SJCRH30 (cell line): Measurements from ENCODE around the gene SLC29A2. TPM values are rescaled to one million over a fixed set of nuclear protein-coding genes. Genes with fewer than 3 reads are reported as not detected.
A peak's percentile ranks its signal among the peaks of the same experiment; 100 is the strongest.
"Not testable (repeated sequence)": the region's sequence is repeated elsewhere in the genome, so short reads cannot be mapped to it uniquely, and the experiment has no call there.

Source experiments
- DNase-seq, 2 experiments: peaks; one replicate each; pipeline ENCODE4 v3.0.0-alpha.2; 2015 to 2020
- H3K27ac ChIP-seq: fragments of 250-450 bp; sonication (Bioruptor Pico); 2 replicates; pipeline ENCODE4 v1.5.1; 2020; ENCODE audit warnings: mild to moderate bottlenecking, moderate library complexity
- H3K27me3 ChIP-seq: fragments of 250-450 bp; sonication (Bioruptor Pico); 2 replicates; pipeline ENCODE4 v1.5.1; 2020; ENCODE audit warnings: mild to moderate bottlenecking, moderate library complexity
- H3K36me3 ChIP-seq: fragments of 250-450 bp; sonication (Bioruptor Pico); 2 replicates; pipeline ENCODE4 v1.5.1; 2020; ENCODE audit warnings: mild to moderate bottlenecking, moderate library complexity
- H3K4me1 ChIP-seq: fragments of 250-450 bp; sonication (Bioruptor Pico); 2 replicates; pipeline ENCODE4 v1.5.1; 2020; ENCODE audit warnings: mild to moderate bottlenecking, moderate library complexity
- H3K4me3 ChIP-seq: fragments of 250-450 bp; sonication (Bioruptor Pico); 2 replicates; pipeline ENCODE4 v1.5.1; 2020; ENCODE audit warnings: mild to moderate bottlenecking, moderate library complexity
- H3K9me3 ChIP-seq: fragments of 250-450 bp; sonication (Bioruptor Pico); replicated peaks from 2 replicates; pipeline ENCODE4 v1.5.1; 2020; ENCODE audit warnings: mild to moderate bottlenecking, moderate library complexity
- total RNA-seq: library from RNA; depleted of rRNA; stranded (reverse); fragments of >200 nt; shearing (Covaris generic); gene quantifications from 2 replicates; pipeline ENCODE4 v1.2.3, GENCODE V29; 2014

SLC29A2 gene
- total RNA-seq, 1 experiment from 2014 or later = 2.6 TPM

DNA sequence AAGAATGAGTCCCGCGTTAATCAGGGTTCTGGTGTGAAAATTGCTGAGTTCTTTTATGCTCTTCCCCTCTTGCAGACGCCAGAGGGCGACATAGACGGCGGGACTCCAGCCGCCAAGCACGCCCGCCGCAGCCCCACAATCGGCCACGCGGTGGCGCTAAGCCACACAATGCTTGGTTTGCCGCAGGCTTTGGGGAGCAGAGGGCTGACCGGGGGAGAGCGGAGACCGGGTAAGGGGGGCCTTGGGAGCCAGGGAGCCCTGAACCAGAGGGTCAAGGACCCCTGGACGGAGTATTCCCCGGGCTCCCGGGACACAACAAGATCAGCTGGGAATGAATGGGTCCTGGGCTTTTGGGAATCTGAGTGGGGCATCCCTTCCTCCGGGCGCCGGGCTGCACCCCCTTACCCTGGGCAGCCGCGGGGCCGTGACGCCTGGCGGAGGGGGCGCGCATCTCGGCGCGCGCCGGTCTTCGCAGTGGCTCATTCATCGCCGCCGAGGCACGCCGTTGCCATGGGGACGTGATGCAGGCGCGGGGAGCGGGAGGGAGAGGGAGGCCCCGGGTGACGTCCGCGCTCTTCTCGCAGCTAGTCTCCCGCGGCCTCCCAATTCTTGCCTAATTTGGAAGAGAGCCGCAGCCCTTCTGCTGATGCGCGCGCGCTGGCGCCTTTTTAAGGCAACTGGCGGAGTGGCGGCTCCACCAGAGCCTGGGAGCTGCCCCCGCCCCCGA lies 37.1 kb upstream of the SLC29A2 start:
- peak overlapping the region; percentile 50 for H3K4me3 ChIP-seq
- no peaks in the 10 kb centered on the region for H3K36me3 ChIP-seq
- no peaks in the 10 kb centered on the region for H3K4me1 ChIP-seq
- no peak overlapping the region for H3K27ac ChIP-seq
- no peaks in the 10 kb centered on the region for H3K9me3 ChIP-seq
- H3K27me3 ChIP-seq = peaks cover 12% of the 10 kb centered on the region; the same call in 1 of the 2 replicates
- DNase-seq = peak; percentile 84 to 89

DNA sequence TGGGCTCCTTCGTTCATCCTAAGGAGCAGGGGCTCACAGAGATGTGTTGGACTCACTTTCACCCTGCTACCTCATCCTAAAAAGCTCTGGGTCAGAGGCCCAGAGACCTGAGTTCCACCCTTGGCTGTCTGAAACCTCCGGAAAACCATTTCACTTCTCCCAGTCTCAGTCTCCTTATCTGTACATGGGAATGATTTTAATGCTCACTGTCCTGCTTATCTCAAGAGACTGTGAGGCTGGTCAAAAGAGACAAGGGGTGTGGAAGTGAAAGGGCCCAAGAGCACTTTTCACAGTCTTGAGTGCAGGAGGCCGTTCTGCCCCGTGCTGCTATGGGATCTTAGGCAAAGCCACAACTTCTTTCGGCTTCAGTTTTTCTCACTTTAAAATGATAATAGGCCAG lies 36.1 kb upstream of the SLC29A2 start:
- H3K27me3 ChIP-seq = peaks cover 12% of the 10 kb centered on the region; the same call in 1 of the 2 replicates
- H3K36me3 ChIP-seq = no peaks in the 10 kb centered on the region
- no peak overlapping the region for H3K4me3 ChIP-seq
- no peaks in the 10 kb centered on the region for H3K9me3 ChIP-seq
- H3K27ac ChIP-seq = no peak overlapping the region
- H3K4me1 ChIP-seq = no peaks in the 10 kb centered on the region
- DNase-seq = no peak

DNA sequence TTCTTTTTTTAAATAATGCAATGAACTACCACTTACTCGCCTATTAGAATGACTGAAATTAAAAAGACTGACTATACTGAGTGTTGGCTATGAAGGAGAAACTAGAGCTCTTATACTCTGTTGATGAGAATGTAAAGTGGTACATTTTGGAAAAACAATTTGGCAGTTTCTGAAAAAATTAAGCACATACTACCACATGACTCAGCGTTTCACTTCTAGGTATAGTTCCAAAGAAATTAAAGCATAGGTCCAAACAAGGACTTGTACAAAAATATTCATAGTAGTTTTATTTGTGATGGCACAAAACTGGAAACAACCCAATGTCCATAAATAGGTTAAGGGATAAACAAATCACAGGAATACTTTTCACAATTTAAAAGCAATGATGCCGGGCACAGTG lies 22.4 kb upstream of the SLC29A2 start:
- Histone ChIP-seq H3K4me1 (no peaks in the 10 kb centered on the region), H3K9me3 (no peaks in the 10 kb centered on the region), H3K36me3 (no peaks in the 10 kb centered on the region), H3K4me3 (no peak overlapping the region), H3K27ac (no peak overlapping the region), H3K27me3 (peaks cover 3% of the 10 kb centered on the region; the same call in 1 of the 2 replicates)
- no peak for DNase-seq

- Histone ChIP-seq H3K9me3 (no peaks in the 10 kb centered on the region), H3K27ac (no peak overlapping the region), H3K27me3 (peaks cover 3% of the 10 kb centered on the region; the same call in 1 of the 2 replicates), H3K36me3 (no peaks in the 10 kb centered on the region), H3K4me3 (no peak overlapping the region), H3K4me1 (no peaks in the 10 kb centered on the region)
- no peak for DNase-seq
These were observed 19.8 kb upstream of the SLC29A2 start for GRCh38 chr11:66391322-66391721.

DNA sequence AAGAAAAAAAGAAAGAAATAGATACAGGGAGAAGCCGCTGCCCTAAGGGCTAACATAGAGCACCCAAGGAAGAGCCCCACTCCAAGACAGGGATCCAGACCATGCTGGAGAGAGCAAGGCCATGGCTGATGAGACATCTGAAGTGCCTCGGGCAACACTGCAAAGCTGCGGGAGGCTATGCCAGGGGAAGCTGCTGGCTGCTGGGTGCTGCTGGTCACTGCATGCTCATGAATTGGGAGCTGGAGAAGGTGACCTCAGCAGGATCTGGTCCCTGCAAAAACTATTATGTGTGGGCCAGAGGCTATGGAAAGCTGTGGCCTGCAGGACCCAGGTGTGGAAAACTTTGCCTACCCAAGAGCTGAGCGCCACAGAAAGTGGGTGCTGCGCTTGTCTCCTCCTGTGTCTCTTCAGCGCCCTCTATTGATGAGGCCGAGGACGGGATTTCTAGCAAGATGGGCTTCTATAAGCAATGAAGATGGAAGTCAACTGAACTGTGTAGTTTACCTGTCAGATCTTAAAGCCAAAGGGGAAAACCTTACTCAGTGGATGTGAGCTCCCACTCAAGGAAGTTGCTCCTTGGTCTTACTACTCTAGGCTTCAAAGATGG lies 17.3 kb upstream of the SLC29A2 start:
- H3K9me3 ChIP-seq = no peaks in the 10 kb centered on the region
- peak; percentile 77 to 83 for DNase-seq
- peaks cover 3% of the 10 kb centered on the region; the same call in 1 of the 2 replicates for H3K27me3 ChIP-seq
- no peak overlapping the region for H3K27ac ChIP-seq
- H3K36me3 ChIP-seq = no peaks in the 10 kb centered on the region
- H3K4me1 ChIP-seq = no peaks in the 10 kb centered on the region
- no peak overlapping the region for H3K4me3 ChIP-seq

DNA sequence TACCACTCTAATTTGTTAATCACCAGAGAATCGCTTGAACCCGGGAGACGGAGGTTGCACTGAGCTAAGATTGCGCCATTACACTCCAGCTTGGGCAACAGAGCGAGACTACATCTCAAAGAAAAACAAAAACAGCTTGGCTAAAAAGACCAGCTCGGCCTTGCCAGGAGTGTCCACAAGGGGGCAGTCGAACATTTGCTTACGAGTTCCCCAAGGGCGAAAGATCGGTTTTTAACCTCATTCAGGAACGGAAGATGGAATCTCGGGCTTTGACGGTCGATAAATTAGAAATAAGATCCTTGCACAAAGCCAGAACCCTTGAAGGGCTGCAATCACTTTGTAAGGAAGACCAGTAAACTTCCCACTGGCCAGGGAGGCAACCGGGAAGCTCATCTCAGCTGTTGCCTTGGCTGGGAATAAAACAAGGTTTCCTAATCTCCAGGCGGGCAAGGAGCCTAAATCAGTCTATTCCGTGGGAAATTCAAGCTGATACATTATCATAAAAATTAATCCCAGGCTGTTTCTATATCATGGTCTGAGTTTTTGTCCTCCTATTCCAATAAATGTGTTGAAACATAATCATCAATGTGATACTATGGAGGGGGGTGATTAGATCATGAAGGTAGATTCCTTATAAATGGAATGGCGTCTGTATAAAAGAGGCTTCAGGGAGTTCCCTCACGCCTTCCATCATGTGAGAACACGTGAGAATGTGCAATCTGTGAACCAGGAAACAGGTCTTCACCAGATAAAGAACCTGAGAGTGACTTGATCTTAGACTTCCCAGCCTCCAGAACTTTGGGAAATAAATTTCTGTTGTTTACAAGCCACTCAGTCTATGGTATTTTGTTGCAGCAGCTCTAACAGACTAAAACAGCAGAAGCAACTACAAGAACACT lies 14.9 kb upstream of the SLC29A2 start:
- no peaks in the 10 kb centered on the region for H3K36me3 ChIP-seq
- no peaks in the 10 kb centered on the region for H3K4me1 ChIP-seq
- H3K4me3 ChIP-seq = peak overlapping the region; percentile 17; the same call in 1 of the 2 replicates
- no peak overlapping the region for H3K27ac ChIP-seq
- peak; percentile 75 to 89 for DNase-seq
- H3K27me3 ChIP-seq = peaks cover 3% of the 10 kb centered on the region; the same call in 1 of the 2 replicates
- no peaks in the 10 kb centered on the region for H3K9me3 ChIP-seq

- H3K27me3 ChIP-seq, DNase-seq, H3K4me1 ChIP-seq, H3K9me3 ChIP-seq, H3K27ac ChIP-seq, H3K4me3 ChIP-seq, H3K36me3 ChIP-seq: not testable (repeated sequence)
These were observed 12.8 kb upstream of the SLC29A2 start for GRCh38 chr11:66384316-66384715.

- H3K9me3 ChIP-seq, H3K27me3 ChIP-seq, H3K36me3 ChIP-seq, H3K4me3 ChIP-seq, H3K27ac ChIP-seq, H3K4me1 ChIP-seq, DNase-seq: not testable (repeated sequence)
These were observed 8.7 kb upstream of the SLC29A2 start for GRCh38 chr11:66380264-66380663.

- not testable (repeated sequence) for H3K27me3 ChIP-seq, H3K9me3 ChIP-seq, H3K4me3 ChIP-seq, H3K36me3 ChIP-seq, DNase-seq, H3K27ac ChIP-seq
- peaks cover 15% of the 10 kb centered on the region for H3K4me1 ChIP-seq
These were observed 2.2 kb upstream of the SLC29A2 start for GRCh38 chr11:66373690-66374287.

- no peak for DNase-seq
- H3K36me3 ChIP-seq = no peaks in the 10 kb centered on the region
- peaks cover 15% of the 10 kb centered on the region for H3K4me1 ChIP-seq
- no peak overlapping the region for H3K4me3 ChIP-seq
- H3K27ac ChIP-seq = no peak overlapping the region
- H3K27me3 ChIP-seq = no peaks in the 10 kb centered on the region
- H3K9me3 ChIP-seq = no peaks in the 10 kb centered on the region
These were observed 1.7 kb upstream of the SLC29A2 start for GRCh38 chr11:66373265-66373664.

- Histone ChIP-seq H3K4me3 (peak overlapping the region; percentile 7), H3K27ac (peak overlapping the region; percentile 80), H3K9me3 (no peaks in the 10 kb centered on the region), H3K36me3 (no peaks in the 10 kb centered on the region), H3K27me3 (no peaks in the 10 kb centered on the region), H3K4me1 (peaks cover 15% of the 10 kb centered on the region)
- DNase-seq = peak; percentile 68 to 71
These were observed 2.3 kb downstream of the SLC29A2 start for GRCh38 chr11:66369073-66369894.

DNA sequence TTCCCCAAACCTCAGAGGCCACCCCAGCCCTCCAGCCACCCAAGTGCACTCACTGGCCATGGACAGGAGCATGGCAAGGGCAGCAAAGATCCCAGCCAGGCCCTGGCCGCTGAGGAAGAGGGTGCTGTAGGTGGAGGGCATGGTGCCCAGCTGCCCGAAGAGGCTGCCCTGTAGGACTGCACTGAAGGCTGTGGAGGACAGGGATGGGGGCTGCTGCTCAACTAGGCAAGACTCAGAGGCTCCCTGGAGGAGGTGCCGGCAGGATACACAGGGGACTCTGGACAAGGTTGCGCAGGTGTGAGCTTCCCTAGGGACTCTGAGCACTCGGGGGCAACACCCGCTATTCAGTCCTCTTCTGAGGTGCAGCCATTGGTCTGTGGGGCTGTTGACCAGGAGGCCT lies 3.1 kb downstream of the SLC29A2 start:
- H3K4me1 ChIP-seq = peaks cover 15% of the 10 kb centered on the region
- H3K36me3 ChIP-seq = no peaks in the 10 kb centered on the region
- DNase-seq = no peak
- H3K27me3 ChIP-seq = no peaks in the 10 kb centered on the region
- no peaks in the 10 kb centered on the region for H3K9me3 ChIP-seq
- no peak overlapping the region for H3K4me3 ChIP-seq
- no peak overlapping the region for H3K27ac ChIP-seq

DNA sequence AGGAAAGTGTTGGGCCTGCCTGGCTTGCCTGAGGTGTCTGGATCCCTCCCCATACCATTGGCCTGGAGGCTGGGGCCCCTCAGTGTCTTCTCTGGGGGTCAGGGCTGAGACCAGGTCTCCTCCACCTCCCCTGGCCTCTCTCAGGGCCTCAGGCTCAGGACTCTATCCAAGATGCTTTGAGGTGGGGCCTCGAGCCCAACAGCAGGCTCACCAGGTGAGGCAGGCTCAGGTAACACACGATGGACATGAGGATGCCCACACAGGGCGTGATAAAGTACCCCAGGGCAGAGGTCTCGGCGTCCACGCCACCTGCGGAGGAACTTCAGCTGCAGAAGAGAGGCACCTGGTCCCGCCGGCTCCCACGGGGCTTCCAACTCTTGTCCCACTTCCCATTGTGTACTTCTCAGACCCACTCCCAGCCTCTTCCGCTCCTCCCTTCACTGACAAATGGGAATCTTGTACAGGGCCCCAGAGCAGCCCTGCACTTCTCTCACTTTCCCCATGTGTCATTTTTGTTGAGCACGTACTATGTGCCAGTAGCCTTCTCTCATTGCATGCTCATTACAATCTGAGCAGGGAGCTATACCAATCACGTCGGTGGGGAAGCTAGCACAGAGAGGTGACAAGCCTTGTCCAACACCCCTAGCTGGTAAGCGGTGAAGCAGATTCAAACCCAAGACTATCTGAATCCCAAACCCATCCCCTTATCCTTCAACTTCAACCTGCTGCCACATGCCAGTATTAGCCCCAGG lies 3.8 kb downstream of the SLC29A2 start:
- no peaks in the 10 kb centered on the region for H3K27me3 ChIP-seq
- peaks cover 15% of the 10 kb centered on the region for H3K4me1 ChIP-seq
- no peak for DNase-seq
- H3K27ac ChIP-seq = no peak overlapping the region
- H3K9me3 ChIP-seq = no peaks in the 10 kb centered on the region
- H3K4me3 ChIP-seq = no peak overlapping the region
- H3K36me3 ChIP-seq = no peaks in the 10 kb centered on the region
